ENCODE results near the gene OR3A2.
"Not testable (repeated sequence)": the region's sequence is repeated elsewhere in the genome, so short reads cannot be mapped to it uniquely, and the experiment has no call there.

Gene OR3A2

GRCh38 chr17:3260163-3260562, 125.9 kb downstream of the OR3A2 start:
- no peaks in the 10 kb centered on the region for H3K27me3 ChIP-seq (ENCODE audit: low read length)
- no peak overlapping the region for H3K27ac ChIP-seq (ENCODE audit: low read depth, low read length)
- H3K4me3 ChIP-seq (ENCODE audit: insufficient read depth, low read length, poor library complexity, severe bottlenecking), result no peak overlapping the region
- no peaks in the 10 kb centered on the region for H3K9me2 ChIP-seq (replicated peaks; ENCODE audit: insufficient read depth, low read length)
- no peak overlapping the region for H3K4me2 ChIP-seq (ENCODE audit: low read depth, low read length, poor library complexity, severe bottlenecking)
- H3K36me3 ChIP-seq (ENCODE audit: low read length), result no peaks in the 10 kb centered on the region
- H3K79me2 ChIP-seq (ENCODE audit: insufficient read depth, low read length), result no peaks in the 10 kb centered on the region
- H4K20me1 ChIP-seq (ENCODE audit: low read depth, low read length), result no peaks in the 10 kb centered on the region
- H3K9me3 ChIP-seq (ENCODE audit: insufficient read depth, low read length), result no peaks in the 10 kb centered on the region
- no peak overlapping the region for H2AFZ ChIP-seq (ENCODE audit: low read depth, low read length, severe bottlenecking)
- TF ChIP-seq CTCF (IDR thresholded peaks at IDR 0.05; ENCODE audit: insufficient read depth, low read length, poor library complexity, severe bottlenecking) (no peak), EZH2phosphoT487 (conservative IDR thresholded peaks at IDR 0.05; ENCODE audit: low read length) (no peak)
- H3F3A ChIP-seq (ENCODE audit: insufficient read depth), result no peaks in the 10 kb centered on the region
- no peak overlapping the region for H3K9ac ChIP-seq (ENCODE audit: low read length)

- Histone ChIP-seq H3K79me2 (ENCODE audit: insufficient read depth, low read length) (no peaks in the 10 kb centered on the region), H3K27me3 (ENCODE audit: low read length) (no peaks in the 10 kb centered on the region), H3K36me3 (ENCODE audit: low read length) (no peaks in the 10 kb centered on the region), H2AFZ (ENCODE audit: low read depth, low read length, severe bottlenecking) (no peak overlapping the region), H3K4me2 (ENCODE audit: low read depth, low read length, poor library complexity, severe bottlenecking) (no peak overlapping the region), H3K27ac (ENCODE audit: low read depth, low read length) (no peak overlapping the region), H3K9ac (ENCODE audit: low read length) (no peak overlapping the region), H3F3A (ENCODE audit: insufficient read depth) (no peaks in the 10 kb centered on the region), H3K4me3 (ENCODE audit: insufficient read depth, low read length, poor library complexity, severe bottlenecking) (no peak overlapping the region), H4K20me1 (ENCODE audit: low read depth, low read length) (no peaks in the 10 kb centered on the region), H3K9me2 (replicated peaks; ENCODE audit: insufficient read depth, low read length) (no peaks in the 10 kb centered on the region), H3K9me3 (ENCODE audit: insufficient read depth, low read length) (no peaks in the 10 kb centered on the region)
- no peak for TF ChIP-seq EZH2phosphoT487 (conservative IDR thresholded peaks at IDR 0.05; ENCODE audit: low read length)
Measured at GRCh38 chr17:3256575-3256974, 129.5 kb downstream of the OR3A2 start.

GRCh38 chr17:3249013-3249412, 137.1 kb downstream of the OR3A2 start:
- not testable (repeated sequence) for H3K9ac ChIP-seq (ENCODE audit: low read length); H3F3A ChIP-seq (ENCODE audit: insufficient read depth); H2AFZ ChIP-seq (ENCODE audit: low read depth, low read length, severe bottlenecking); H3K79me2 ChIP-seq (ENCODE audit: insufficient read depth, low read length); H3K36me3 ChIP-seq (ENCODE audit: low read length); H3K9me2 ChIP-seq (replicated peaks; ENCODE audit: insufficient read depth, low read length); H3K27ac ChIP-seq (ENCODE audit: low read depth, low read length); H3K9me3 ChIP-seq (ENCODE audit: insufficient read depth, low read length); H3K4me3 ChIP-seq (ENCODE audit: insufficient read depth, low read length, poor library complexity, severe bottlenecking); H3K4me2 ChIP-seq (ENCODE audit: low read depth, low read length, poor library complexity, severe bottlenecking); H4K20me1 ChIP-seq (ENCODE audit: low read depth, low read length); H3K27me3 ChIP-seq (ENCODE audit: low read length)

- not testable (repeated sequence) for H3K79me2 ChIP-seq (ENCODE audit: insufficient read depth, low read length); H3K36me3 ChIP-seq (ENCODE audit: low read length); H3K27ac ChIP-seq (ENCODE audit: low read depth, low read length); H3K4me2 ChIP-seq (ENCODE audit: low read depth, low read length, poor library complexity, severe bottlenecking); H4K20me1 ChIP-seq (ENCODE audit: low read depth, low read length); H3K4me3 ChIP-seq (ENCODE audit: insufficient read depth, low read length, poor library complexity, severe bottlenecking); H3K27me3 ChIP-seq (ENCODE audit: low read length); H2AFZ ChIP-seq (ENCODE audit: low read depth, low read length, severe bottlenecking); H3K9ac ChIP-seq (ENCODE audit: low read length); H3K9me2 ChIP-seq (replicated peaks; ENCODE audit: insufficient read depth, low read length); H3K9me3 ChIP-seq (ENCODE audit: insufficient read depth, low read length); H3F3A ChIP-seq (ENCODE audit: insufficient read depth)
Measured at GRCh38 chr17:3244841-3245240, 141.3 kb downstream of the OR3A2 start.

- H3K27ac ChIP-seq (ENCODE audit: low read depth, low read length); H3K79me2 ChIP-seq (ENCODE audit: insufficient read depth, low read length): not testable (repeated sequence)
Measured at GRCh38 chr17:3241044-3241443, 145.1 kb downstream of the OR3A2 start.

GRCh38 chr17:3238685-3239084, 147.4 kb downstream of the OR3A2 start:
- not testable (repeated sequence) for H3K4me2 ChIP-seq (ENCODE audit: low read depth, low read length, poor library complexity, severe bottlenecking); H3K36me3 ChIP-seq (ENCODE audit: low read length); H4K20me1 ChIP-seq (ENCODE audit: low read depth, low read length); H3K9me2 ChIP-seq (replicated peaks; ENCODE audit: insufficient read depth, low read length); H3K9me3 ChIP-seq (ENCODE audit: insufficient read depth, low read length); H2AFZ ChIP-seq (ENCODE audit: low read depth, low read length, severe bottlenecking); H3K27me3 ChIP-seq (ENCODE audit: low read length); H3K9ac ChIP-seq (ENCODE audit: low read length); H3K4me3 ChIP-seq (ENCODE audit: insufficient read depth, low read length, poor library complexity, severe bottlenecking); H3F3A ChIP-seq (ENCODE audit: insufficient read depth); H3K79me2 ChIP-seq (ENCODE audit: insufficient read depth, low read length); H3K27ac ChIP-seq (ENCODE audit: low read depth, low read length)

More at GRCh38 chr17:3241044-3241443, 145.1 kb downstream of the OR3A2 start:
- not testable (repeated sequence) for H3K9ac ChIP-seq (ENCODE audit: low read length); H3F3A ChIP-seq (ENCODE audit: insufficient read depth); H3K4me3 ChIP-seq (ENCODE audit: insufficient read depth, low read length, poor library complexity, severe bottlenecking); H3K27me3 ChIP-seq (ENCODE audit: low read length); H3K9me2 ChIP-seq (replicated peaks; ENCODE audit: insufficient read depth, low read length); H4K20me1 ChIP-seq (ENCODE audit: low read depth, low read length); H2AFZ ChIP-seq (ENCODE audit: low read depth, low read length, severe bottlenecking); H3K9me3 ChIP-seq (ENCODE audit: insufficient read depth, low read length); H3K36me3 ChIP-seq (ENCODE audit: low read length); H3K4me2 ChIP-seq (ENCODE audit: low read depth, low read length, poor library complexity, severe bottlenecking)

- not testable (repeated sequence) for H2AFZ ChIP-seq (ENCODE audit: low read depth, low read length, severe bottlenecking); H3F3A ChIP-seq (ENCODE audit: insufficient read depth); H3K79me2 ChIP-seq (ENCODE audit: insufficient read depth, low read length); H3K9me3 ChIP-seq (ENCODE audit: insufficient read depth, low read length); H3K9ac ChIP-seq (ENCODE audit: low read length); H3K27ac ChIP-seq (ENCODE audit: low read depth, low read length); H3K4me2 ChIP-seq (ENCODE audit: low read depth, low read length, poor library complexity, severe bottlenecking); H3K27me3 ChIP-seq (ENCODE audit: low read length); H3K9me2 ChIP-seq (replicated peaks; ENCODE audit: insufficient read depth, low read length); H3K4me3 ChIP-seq (ENCODE audit: insufficient read depth, low read length, poor library complexity, severe bottlenecking); H4K20me1 ChIP-seq (ENCODE audit: low read depth, low read length); H3K36me3 ChIP-seq (ENCODE audit: low read length)
Measured at GRCh38 chr17:3232300-3232699, 153.8 kb downstream of the OR3A2 start.

Data from SU-DHL-6 (cell line).